Caco-2 (cell line): ENCODE results near the gene CCDC30. TPM values are rescaled to one million over a fixed set of nuclear protein-coding genes. Genes with fewer than 3 reads are reported as not detected.

Experiments used
- BruUV-seq: library from RNA; stranded (reverse); fragments of 400-500 nt; replicated peaks from 2 replicates; lab custom pipeline; 2021; lab: Mats Ljungman, UMichigan
- CTCF ChIA-PET: fragments of 300-600 bp; sonication (Branson Sonifier 250); formaldehyde crosslinking; loops from one replicate; lab custom pipeline; 2022; ENCODE audit warnings: antibody characterized with exemption; lab: Charles Lee
- POLR2A ChIA-PET: fragments of 300-600 bp; sonication (Branson Sonifier 250); formaldehyde crosslinking; loops from one replicate; lab custom pipeline; 2022; ENCODE audit warnings: antibody characterized with exemption; lab: Charles Lee
- DNase-seq, 2 experiments: peaks; one replicate each; pipeline versions ENCODE4 v3.0.0 to v3.0.0-alpha.2; 2020 to 2022
- H3K27me3 ChIP-seq: replicated peaks from 2 replicates; pipeline ENCODE4 v1.6.0; 2011; ENCODE audit warnings: low read length; ENCODE audit not compliant: control insufficient read depth, insufficient read depth
- H3K36me3 ChIP-seq: 2 replicates; pipeline ENCODE4 v1.5.1; 2011; ENCODE audit warnings: low read length; ENCODE audit not compliant: control insufficient read depth, insufficient read depth
- H3K4me1 ChIP-seq: fragments of 250-450 bp; sonication (Bioruptor Pico); 2 replicates; pipeline ENCODE4 v1.5.1; 2020; ENCODE audit warnings: mild to moderate bottlenecking
- H3K4me3 ChIP-seq: 2 replicates; pipeline ENCODE4 v1.5.1; 2011; ENCODE audit warnings: low read depth, mild to moderate bottlenecking, control low read depth, low read length
- H3K9me3 ChIP-seq: fragments of 250-450 bp; sonication (Bioruptor Pico); 2 replicates; pipeline ENCODE4 v1.5.1; 2020; ENCODE audit warnings: mild to moderate bottlenecking, moderate library complexity
- H3K27ac Mint-ChIP-seq: one replicate; pipeline ENCODE4 v1.8.0; 2022; ENCODE audit warnings: mixed read lengths; ENCODE audit not compliant: unreplicated experiment
- H3K27me3 Mint-ChIP-seq: one replicate; pipeline ENCODE4 v1.8.0; 2022; ENCODE audit warnings: mixed read lengths; ENCODE audit not compliant: insufficient read depth, unreplicated experiment
- H3K36me3 Mint-ChIP-seq: one replicate; pipeline ENCODE4 v1.8.0; 2022; ENCODE audit warnings: mild to moderate bottlenecking, mixed read lengths; ENCODE audit not compliant: insufficient read depth, unreplicated experiment
- H3K4me1 Mint-ChIP-seq: one replicate; pipeline ENCODE4 v1.8.0; 2022; ENCODE audit warnings: low read depth, mixed read lengths; ENCODE audit not compliant: unreplicated experiment
- H3K4me3 Mint-ChIP-seq: one replicate; pipeline ENCODE4 v1.8.0; 2022; ENCODE audit warnings: mild to moderate bottlenecking, moderate library complexity, mixed read lengths; ENCODE audit not compliant: unreplicated experiment
- H3K9me3 Mint-ChIP-seq: one replicate; pipeline ENCODE4 v1.8.0; 2022; ENCODE audit warnings: mixed read lengths; ENCODE audit not compliant: unreplicated experiment
- CTCF ChIP-seq, 2 experiments: fragments of 200-600 bp in 1 of 2; IDR thresholded peaks; 1 replicate in 1 of 2; 2 replicates in 1 of 2; pipeline versions ENCODE4 v1.5.1 to v1.8.0; 2011 to 2022; ENCODE audit warnings: antibody characterized with exemption in 1 of 2, control low read depth in 1 of 2, inconsistent platforms in 1 of 2, low read depth in 1 of 2, low read length in 1 of 2, mild to moderate bottlenecking in 1 of 2, moderate library complexity in 1 of 2; ENCODE audit not compliant: insufficient read depth in 1 of 2, severe bottlenecking in 1 of 2, unreplicated experiment in 1 of 2
- intact Hi-C: fragments of 100-400 bp; cut with micrococcal nuclease; formaldehyde crosslinking; loops from one replicate; pipeline ENCODE4 v1.10.0; 2022; ENCODE audit not compliant: unreplicated experiment
- total RNA-seq: library from RNA; stranded (reverse); gene quantifications from 2 replicates; pipeline ENCODE4 v1.2.3, GENCODE V29; 2022

Gene CCDC30
- total RNA-seq, 1 experiment from 2014 or later: 1.3 TPM

DNA sequence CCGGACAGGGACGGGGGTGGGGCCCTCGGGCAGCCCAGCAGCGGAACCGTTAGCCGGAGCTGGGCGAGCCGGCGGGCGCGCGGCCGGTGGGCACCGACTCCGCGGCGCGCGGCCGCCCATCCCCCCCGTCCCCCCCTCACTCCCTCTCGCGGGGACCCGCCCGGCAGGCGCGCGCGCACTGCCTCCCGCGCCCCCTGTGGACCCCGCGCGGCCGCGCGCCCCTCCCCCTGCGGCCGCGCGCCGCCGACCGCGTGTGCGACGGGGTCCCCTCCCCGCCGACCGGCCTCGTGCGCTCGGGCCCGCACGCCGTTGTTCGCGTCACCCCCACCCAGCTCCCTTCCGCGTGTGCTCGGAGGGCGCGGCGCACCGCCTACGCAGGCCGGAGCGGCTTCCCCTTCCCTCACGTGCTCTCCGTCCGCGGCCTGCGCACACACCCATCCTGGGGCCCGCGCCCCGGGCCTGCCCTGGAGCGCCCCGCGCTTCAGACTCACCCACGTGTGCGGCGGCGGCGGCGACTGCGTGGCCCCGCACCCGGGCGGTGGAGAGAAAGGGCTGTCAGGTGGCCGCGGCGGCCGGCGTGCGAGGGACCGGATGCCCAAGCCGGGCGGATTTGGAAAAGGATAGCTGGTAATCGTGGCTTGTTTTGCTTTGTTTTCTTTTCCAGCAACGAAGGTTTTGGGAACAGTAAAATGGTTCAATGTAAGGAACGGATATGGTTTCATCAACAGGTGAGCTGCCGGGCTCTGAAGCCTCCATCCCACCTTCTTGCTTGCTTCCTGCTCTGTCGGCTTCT, 219.8 kb downstream of the CCDC30 start:
- POLR2A ChIA-PET: interaction anchor here (0.6 to 2.7 kb wide), 9 partner anchors 8 to 220 kb away, joined by 3 to 20 read pairs (median 6); partner anchors contain the start of genes C1orf50, CCDC30, P3H1 and PPIH

DNA sequence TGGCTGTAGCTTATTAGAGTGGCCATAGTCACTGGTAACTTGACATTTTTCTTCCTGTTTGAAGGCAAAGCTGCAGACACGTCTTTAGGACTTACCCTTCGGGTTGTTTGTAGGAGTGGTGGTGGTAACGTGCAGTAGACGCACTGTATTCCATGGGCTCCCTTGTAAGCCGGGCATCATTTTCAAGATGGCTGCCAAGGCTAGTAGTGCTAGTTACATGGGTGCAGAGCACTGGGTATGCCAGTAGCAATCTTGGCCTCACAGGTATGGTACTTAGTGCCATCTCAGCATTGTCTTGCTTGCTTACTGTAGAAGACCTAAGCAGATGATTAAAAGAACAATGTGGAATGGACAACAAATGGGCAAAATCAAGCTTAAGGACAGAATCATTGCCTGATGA, 221.1 kb downstream of the CCDC30 start:
- peak overlapping the region; percentile 66 for H3K4me3 ChIP-seq
- Mint-ChIP-seq H3K27ac (no peak overlapping the region), H3K36me3 (peaks cover 55% of the 10 kb centered on the region), H3K27me3 (no peaks in the 10 kb centered on the region), H3K9me3 (no peaks in the 10 kb centered on the region), H3K4me3 (peak overlapping the region; percentile 87), H3K4me1 (peaks cover 28% of the 10 kb centered on the region)
- no peaks in the 10 kb centered on the region for H3K36me3 ChIP-seq
- DNase-seq: no peak
- CTCF ChIA-PET: no interaction called here
- H3K4me1 ChIP-seq: peaks cover 36% of the 10 kb centered on the region
- H3K27me3 ChIP-seq: no peaks in the 10 kb centered on the region
- H3K9me3 ChIP-seq: no peaks in the 10 kb centered on the region
- intact Hi-C loops: no loop called here
- no peak for TF ChIP-seq CTCF (IDR thresholded peaks at IDR 0.05; ENCODE audit: insufficient read depth in 1 of 2, low read depth in 1 of 2, low read length in 1 of 2, severe bottlenecking in 1 of 2, unreplicated experiment in 1 of 2)
- BruUV-seq: no TSS peak
- POLR2A ChIA-PET: interaction anchor here (0.7 kb wide), 1 partner anchor 22 kb away, joined by 3 read pairs; no protein-coding TSS in a partner anchor

More for the DNA sequence above, 219.8 kb downstream of the CCDC30 start:
- intact Hi-C loops: loop anchor here (1.0 kb wide), 1 partner anchor 25 kb away; the partner anchor contains the start of gene PPIH
- H3K9me3 Mint-ChIP-seq: no peaks in the 10 kb centered on the region
- peaks cover 24% of the 10 kb centered on the region for H3K4me1 Mint-ChIP-seq
- H3K4me3 ChIP-seq: peak overlapping the region; percentile 66
- no peak for TF ChIP-seq CTCF (IDR thresholded peaks at IDR 0.05; ENCODE audit: insufficient read depth in 1 of 2, low read depth in 1 of 2, low read length in 1 of 2, severe bottlenecking in 1 of 2, unreplicated experiment in 1 of 2)
- H3K9me3 ChIP-seq: no peaks in the 10 kb centered on the region
- no TSS peak for BruUV-seq
- H3K27ac Mint-ChIP-seq: peak overlapping the region; percentile 66
- no peaks in the 10 kb centered on the region for H3K27me3 ChIP-seq
- peak overlapping the region; percentile 87 for H3K4me3 Mint-ChIP-seq
- no peaks in the 10 kb centered on the region for H3K27me3 Mint-ChIP-seq
- H3K36me3 ChIP-seq: no peaks in the 10 kb centered on the region
- H3K4me1 ChIP-seq: peaks cover 27% of the 10 kb centered on the region
- CTCF ChIA-PET: interaction anchor here (0.6 to 1.5 kb wide), 4 partner anchors 10 to 47 kb away, joined by 3 to 5 read pairs (median 4); partner anchors contain the start of gene PPIH
- H3K36me3 Mint-ChIP-seq: peaks cover 54% of the 10 kb centered on the region
- DNase-seq: peak; percentile 57 to 61

- Mint-ChIP-seq H3K27ac (no peak overlapping the region), H3K9me3 (no peaks in the 10 kb centered on the region), H3K36me3 (peaks cover 55% of the 10 kb centered on the region), H3K4me3 (no peak overlapping the region), H3K4me1 (peaks cover 19% of the 10 kb centered on the region), H3K27me3 (no peaks in the 10 kb centered on the region)
- no TSS peak for BruUV-seq
- POLR2A ChIA-PET: no interaction called here
- Histone ChIP-seq H3K27me3 (no peaks in the 10 kb centered on the region), H3K36me3 (no peaks in the 10 kb centered on the region), H3K4me1 (peaks cover 44% of the 10 kb centered on the region), H3K9me3 (no peaks in the 10 kb centered on the region), H3K4me3 (no peak overlapping the region)
- TF ChIP-seq CTCF (IDR thresholded peaks at IDR 0.05; ENCODE audit: insufficient read depth in 1 of 2, low read depth in 1 of 2, low read length in 1 of 2, severe bottlenecking in 1 of 2, unreplicated experiment in 1 of 2): no peak
- CTCF ChIA-PET: no interaction called here
- intact Hi-C loops: no loop called here
- DNase-seq: no peak
Measured at GRCh38 chr1:42686418-42686817, 223.3 kb downstream of the CCDC30 start.
